Measurements from ENCODE around the gene GEMIN5. TPM values are rescaled to one million over a fixed set of nuclear protein-coding genes. Genes with fewer than 3 reads are reported as not detected.

The GEMIN5 gene
- polyA plus RNA-seq, 3 donors = 2.0 to 3.8 (median 2.2) TPM

GRCh38 chr5:154948313-154948712 lies 10.3 kb upstream of the GEMIN5 start:
- H3K4me1 ChIP-seq (ENCODE audit: control insufficient read depth in 1 of 2, insufficient read depth in 2 of 2, low read length in 2 of 2) = no peaks in the 10 kb centered on the region
- H3K27ac Mint-ChIP-seq = no peak overlapping the region
- peaks cover 8 to 37% of the 10 kb centered on the region in 2 donors for H3K36me3 ChIP-seq (replicated peaks in 1 of 2; ENCODE audit: control insufficient read depth in 1 of 2, insufficient read depth in 2 of 2, low read length in 2 of 2)
- no peak overlapping the region for H3K4me3 ChIP-seq (replicated peaks in 1 of 3; ENCODE audit: low read depth in 2 of 3, low read length in 3 of 3)
- no peak overlapping the region for H3K27ac ChIP-seq (ENCODE audit: low read depth in 1 of 2, low read length in 2 of 2)
- no peak overlapping the region for H2AFZ ChIP-seq (ENCODE audit: insufficient read depth, low read depth, low read length, poor library complexity, severe bottlenecking)
- peaks cover 67% of the 10 kb centered on the region for H4K20me1 ChIP-seq (ENCODE audit: insufficient read depth, low read length)
- TF ChIP-seq CTCF (IDR thresholded peaks at IDR 0.05) = no peak
- intact Hi-C loops (cut with micrococcal nuclease) = no loop called here
- no CpG with 5 or more reads among the region's 4 CpGs for WGBS (ENCODE audit: insufficient coverage)
- peaks cover 15 to 17% of the 10 kb centered on the region in 2 donors for H3K36me3 Mint-ChIP-seq
- DNase-seq = no peak
- H3K27me3 ChIP-seq (ENCODE audit: control insufficient read depth in 2 of 2, insufficient read depth in 2 of 2, low read length in 2 of 2) = no peaks in the 10 kb centered on the region
- peaks cover 15% of the 10 kb centered on the region for H3K4me1 Mint-ChIP-seq
- H3K27me3 Mint-ChIP-seq (ENCODE audit: low read depth in 3 of 3) = no peaks in the 10 kb centered on the region
- no peaks in the 10 kb centered on the region for H3K9me3 ChIP-seq (replicated peaks in 1 of 2; ENCODE audit: control insufficient read depth in 1 of 2, insufficient read depth in 1 of 2, low read length in 2 of 2)
- H3K4me3 Mint-ChIP-seq = no peak overlapping the region
- H3K79me2 ChIP-seq (ENCODE audit: insufficient read depth, low read length) = peaks cover 64% of the 10 kb centered on the region
- H3K9me3 Mint-ChIP-seq = no peaks in the 10 kb centered on the region
- no peak overlapping the region for H3K4me2 ChIP-seq (replicated peaks; ENCODE audit: extremely low read depth, low read length, poor library complexity, severe bottlenecking)
- no peak overlapping the region for H3K9ac ChIP-seq (ENCODE audit: insufficient read depth, low read length, poor library complexity, severe bottlenecking)

GRCh38 chr5:154947778-154948177 lies 9.8 kb upstream of the GEMIN5 start:
- Histone ChIP-seq H4K20me1 (ENCODE audit: insufficient read depth, low read length) (peaks cover 67% of the 10 kb centered on the region), H3K9ac (ENCODE audit: insufficient read depth, low read length, poor library complexity, severe bottlenecking) (no peak overlapping the region), H3K27me3 (ENCODE audit: control insufficient read depth in 2 of 2, insufficient read depth in 2 of 2, low read length in 2 of 2) (no peaks in the 10 kb centered on the region), H2AFZ (ENCODE audit: insufficient read depth, low read depth, low read length, poor library complexity, severe bottlenecking) (no peak overlapping the region), H3K79me2 (ENCODE audit: insufficient read depth, low read length) (peaks cover 65% of the 10 kb centered on the region), H3K36me3 (replicated peaks in 1 of 2; ENCODE audit: control insufficient read depth in 1 of 2, insufficient read depth in 2 of 2, low read length in 2 of 2) (peaks cover 8 to 37% of the 10 kb centered on the region in 2 donors), H3K9me3 (replicated peaks in 1 of 2; ENCODE audit: control insufficient read depth in 1 of 2, insufficient read depth in 1 of 2, low read length in 2 of 2) (no peaks in the 10 kb centered on the region), H3K4me3 (replicated peaks in 1 of 3; ENCODE audit: low read depth in 2 of 3, low read length in 3 of 3) (no peak overlapping the region), H3K4me2 (replicated peaks; ENCODE audit: extremely low read depth, low read length, poor library complexity, severe bottlenecking) (no peak overlapping the region), H3K27ac (ENCODE audit: low read depth in 1 of 2, low read length in 2 of 2) (no peak overlapping the region), H3K4me1 (ENCODE audit: control insufficient read depth in 1 of 2, insufficient read depth in 2 of 2, low read length in 2 of 2) (no peaks in the 10 kb centered on the region)
- H3K36me3 Mint-ChIP-seq = peaks cover 18 to 19% of the 10 kb centered on the region in 2 donors
- TF ChIP-seq CTCF (IDR thresholded peaks at IDR 0.05) = no peak
- no peaks in the 10 kb centered on the region for H3K9me3 Mint-ChIP-seq
- H3K4me1 Mint-ChIP-seq = peaks cover 15% of the 10 kb centered on the region
- no peaks in the 10 kb centered on the region for H3K27me3 Mint-ChIP-seq (ENCODE audit: low read depth in 3 of 3)
- DNase-seq = no peak
- intact Hi-C loops (cut with micrococcal nuclease) = no loop called here
- WGBS (ENCODE audit: insufficient coverage) = 92% methylated on average over 4 of the region's 6 CpGs
- no peak overlapping the region for H3K27ac Mint-ChIP-seq
- no peak overlapping the region for H3K4me3 Mint-ChIP-seq

All from CD14-positive monocyte (primary cell).